GM12872 (cell line): ENCODE results near the gene DNAJA3.

Experiments
- TF ChIP-seq, protein P1 (sequence below): IDR thresholded peaks from 3 replicates; pipeline ENCODE4 v1.5.1; 2011; ENCODE audit warnings: low read depth, mild to moderate bottlenecking, low read length, moderate library complexity; ENCODE audit not compliant: insufficient read depth

The DNAJA3 gene

GRCh38 chr16:4465977-4466779 lies 40.5 kb downstream of the DNAJA3 start:
- TF ChIP-seq, protein P1, sequence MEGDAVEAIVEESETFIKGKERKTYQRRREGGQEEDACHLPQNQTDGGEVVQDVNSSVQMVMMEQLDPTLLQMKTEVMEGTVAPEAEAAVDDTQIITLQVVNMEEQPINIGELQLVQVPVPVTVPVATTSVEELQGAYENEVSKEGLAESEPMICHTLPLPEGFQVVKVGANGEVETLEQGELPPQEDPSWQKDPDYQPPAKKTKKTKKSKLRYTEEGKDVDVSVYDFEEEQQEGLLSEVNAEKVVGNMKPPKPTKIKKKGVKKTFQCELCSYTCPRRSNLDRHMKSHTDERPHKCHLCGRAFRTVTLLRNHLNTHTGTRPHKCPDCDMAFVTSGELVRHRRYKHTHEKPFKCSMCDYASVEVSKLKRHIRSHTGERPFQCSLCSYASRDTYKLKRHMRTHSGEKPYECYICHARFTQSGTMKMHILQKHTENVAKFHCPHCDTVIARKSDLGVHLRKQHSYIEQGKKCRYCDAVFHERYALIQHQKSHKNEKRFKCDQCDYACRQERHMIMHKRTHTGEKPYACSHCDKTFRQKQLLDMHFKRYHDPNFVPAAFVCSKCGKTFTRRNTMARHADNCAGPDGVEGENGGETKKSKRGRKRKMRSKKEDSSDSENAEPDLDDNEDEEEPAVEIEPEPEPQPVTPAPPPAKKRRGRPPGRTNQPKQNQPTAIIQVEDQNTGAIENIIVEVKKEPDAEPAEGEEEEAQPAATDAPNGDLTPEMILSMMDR = no peak

- TF ChIP-seq, protein P1 = no peak
These were observed 42.2 kb downstream of the DNAJA3 start for GRCh38 chr16:4467916-4468315.

GRCh38 chr16:4468972-4469371 lies 43.3 kb downstream of the DNAJA3 start:
- TF ChIP-seq, protein P1 = no peak

DNA sequence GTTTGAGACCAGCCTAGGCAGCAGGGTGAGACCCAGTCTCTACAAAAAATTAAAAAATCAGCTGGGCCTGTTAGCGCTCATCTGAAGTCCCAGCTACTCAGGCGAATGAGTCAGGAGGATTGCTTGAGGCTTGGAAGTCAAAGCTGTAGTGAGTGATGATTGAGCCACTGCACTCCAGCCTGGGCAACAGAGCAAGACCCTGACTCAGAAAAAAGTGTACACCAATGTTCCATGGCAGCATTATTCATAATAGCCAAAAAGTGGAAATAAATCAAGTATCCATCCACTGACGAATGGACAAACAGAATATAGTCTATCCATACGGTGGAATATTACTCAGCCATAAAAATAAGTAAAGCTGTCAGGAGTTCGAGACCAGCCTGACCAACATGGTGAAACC lies 46.2 kb downstream of the DNAJA3 start:
- TF ChIP-seq, protein P1 = no peak

DNA sequence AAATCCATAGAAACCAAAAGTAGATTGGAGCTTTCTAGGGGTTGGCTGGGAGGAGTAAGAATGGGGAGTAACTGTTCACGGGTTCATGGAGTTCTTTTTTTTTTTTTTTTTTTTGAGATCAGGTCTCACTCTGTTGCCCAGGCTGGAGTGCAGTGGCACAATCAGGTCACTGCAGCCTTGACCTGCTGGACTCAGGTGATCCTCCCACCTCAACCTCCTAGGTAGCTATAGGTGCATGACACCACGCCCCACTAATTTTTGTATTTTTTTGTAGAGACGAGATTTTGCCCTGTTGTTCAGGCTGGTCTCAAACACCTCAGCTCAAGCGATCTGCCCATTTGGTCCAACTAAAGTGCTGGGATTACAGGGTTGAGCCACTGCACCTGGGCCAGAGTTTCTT lies 47.2 kb downstream of the DNAJA3 start:
- TF ChIP-seq, protein P1 = no peak

- TF ChIP-seq, protein P1 = no peak
These were observed 48.7 kb downstream of the DNAJA3 start, which contains the start of gene NMRAL1 for GRCh38 chr16:4474192-4474961. NMRAL1 (minus strand) TSS chr16:4474625; CDS start chr16:4474132, 493 bp downstream.
